Fibroblast of the aortic adventitia (primary cell): ENCODE results near the gene WDR38. TPM values are rescaled to one million over a fixed set of nuclear protein-coding genes. Genes with fewer than 3 reads are reported as not detected.

Source experiments
- DNase-seq: peaks from one replicate; pipeline ENCODE4 v3.0.0-alpha.2; 2010; ENCODE audit warnings: low read depth
- H3K4me3 ChIP-seq: 2 replicates; pipeline ENCODE4 v1.5.1; 2011; ENCODE audit warnings: low read depth, mild to moderate bottlenecking, control low read depth, low read length, moderate library complexity
- CTCF ChIP-seq: IDR thresholded peaks from 2 replicates; pipeline ENCODE4 v1.5.1; 2011; ENCODE audit warnings: mild to moderate bottlenecking, low read length, control low read depth, inconsistent platforms; ENCODE audit not compliant: insufficient read depth
- total RNA-seq: library from RNA; depleted of rRNA; stranded (reverse); fragments of >200 nt; gene quantifications from 2 replicates; pipeline ENCODE4 v1.2.3, GENCODE V29; 2012; ENCODE audit warnings: low replicate concordance

Gene WDR38
- total RNA-seq, 1 donor = not detected

- no peak for TF ChIP-seq CTCF
- DNase-seq = no peak
- H3K4me3 ChIP-seq = no peak overlapping the region
Observed at GRCh38 chr9:124878021-124878420, 24.8 kb downstream of the WDR38 start.

GRCh38 chr9:124878518-124878917 is 25.3 kb downstream of the WDR38 start:
- no peak for DNase-seq
- no peak for TF ChIP-seq CTCF
- H3K4me3 ChIP-seq = no peak overlapping the region

GRCh38 chr9:124879226-124879625 is 26.0 kb downstream of the WDR38 start:
- no peak overlapping the region for H3K4me3 ChIP-seq
- DNase-seq = no peak
- TF ChIP-seq CTCF = no peak

GRCh38 chr9:124880501-124880900 is 27.2 kb downstream of the WDR38 start:
- no peak for TF ChIP-seq CTCF
- DNase-seq = no peak

GRCh38 chr9:124881138-124881743 is 28.0 kb downstream of the WDR38 start:
- TF ChIP-seq CTCF = no peak
- DNase-seq = no peak
- no peak overlapping the region for H3K4me3 ChIP-seq

More at GRCh38 chr9:124880501-124880900, 27.2 kb downstream of the WDR38 start:
- no peak overlapping the region for H3K4me3 ChIP-seq

- no peak overlapping the region for H3K4me3 ChIP-seq
- no peak for TF ChIP-seq CTCF
- DNase-seq = no peak
Observed at GRCh38 chr9:124882231-124882630, 29.0 kb downstream of the WDR38 start.

- TF ChIP-seq CTCF = no peak
- DNase-seq = no peak
- no peak overlapping the region for H3K4me3 ChIP-seq
Observed at GRCh38 chr9:124884376-124884775, 31.1 kb downstream of the WDR38 start.
